Measurements from ENCODE around the gene WFIKKN2. TPM values are rescaled to one million over a fixed set of nuclear protein-coding genes. Genes with fewer than 3 reads are reported as not detected.
"Not testable (repeated sequence)": the region's sequence is repeated elsewhere in the genome, so short reads cannot be mapped to it uniquely, and the experiment has no call there.

The WFIKKN2 gene
- total and polyA plus RNA-seq, 4 donors: 0.01 to 0.31 (median 0.13) TPM

- peaks cover 0 to 7% (median 0%) of the 10 kb centered on the region in 5 donors for H3K4me1 ChIP-seq (ENCODE audit: control insufficient read depth in 5 of 5, insufficient read depth in 5 of 5, low read length in 5 of 5)
- no peak for TF ChIP-seq CTCF (IDR thresholded peaks at IDR 0.05; ENCODE audit: control extremely low read depth, extremely low read depth)
- no peak overlapping the region for H3K4me3 ChIP-seq
- H3K9ac ChIP-seq (ENCODE audit: insufficient read depth in 1 of 2, low read length in 2 of 2): no peak overlapping the region
- H3K36me3 ChIP-seq (ENCODE audit: control insufficient read depth in 4 of 4, insufficient read depth in 4 of 4, low read length in 4 of 4): no peaks in the 10 kb centered on the region
- DNase-seq (no peak), ATAC-seq (ENCODE audit: insufficient read depth, low FRiP score) (no peak)
- H3K27ac ChIP-seq (ENCODE audit: low read depth in 1 of 2, low read length in 1 of 2): no peak overlapping the region
- H3K27me3 ChIP-seq (ENCODE audit: control insufficient read depth in 3 of 3, insufficient read depth in 3 of 3, low read length in 2 of 3): no peaks in the 10 kb centered on the region
- no peaks in the 10 kb centered on the region for H3K9me3 ChIP-seq (ENCODE audit: control insufficient read depth in 4 of 4, insufficient read depth in 3 of 4, low read length in 3 of 4)
- WGBS, 2 donors: 92 to 97% methylated on average over 12 of the region's 12 CpGs
Measured at GRCh38 chr17:50800196-50800700, 35.1 kb upstream of the WFIKKN2 start.

GRCh38 chr17:50802609-50803571, 32.5 kb upstream of the WFIKKN2 start:
- Histone ChIP-seq H3K9ac (ENCODE audit: insufficient read depth in 1 of 2, low read length in 2 of 2) (no peak overlapping the region), H3K36me3 (ENCODE audit: control insufficient read depth in 4 of 4, insufficient read depth in 4 of 4, low read length in 4 of 4) (no peaks in the 10 kb centered on the region), H3K27ac (ENCODE audit: low read depth in 1 of 2, low read length in 1 of 2) (no peak overlapping the region), H3K27me3 (ENCODE audit: control insufficient read depth in 3 of 3, insufficient read depth in 3 of 3, low read length in 2 of 3) (no peaks in the 10 kb centered on the region), H3K9me3 (ENCODE audit: control insufficient read depth in 4 of 4, insufficient read depth in 3 of 4, low read length in 3 of 4) (no peaks in the 10 kb centered on the region), H3K4me1 (ENCODE audit: control insufficient read depth in 5 of 5, insufficient read depth in 5 of 5, low read length in 5 of 5) (peaks cover 0 to 4% (median 0%) of the 10 kb centered on the region in 5 donors), H3K4me3 (no peak overlapping the region)
- 87 to 90% methylated on average over 12 of the region's 12 CpGs for WGBS, 2 donors
- DNase-seq: no peak
- ATAC-seq (ENCODE audit: insufficient read depth, low FRiP score): no peak
- TF ChIP-seq CTCF (IDR thresholded peaks at IDR 0.05; ENCODE audit: control extremely low read depth, extremely low read depth): no peak

- no peaks in the 10 kb centered on the region for H3K27me3 ChIP-seq (ENCODE audit: control insufficient read depth in 3 of 3, insufficient read depth in 3 of 3, low read length in 2 of 3)
- no peak for TF ChIP-seq CTCF (IDR thresholded peaks at IDR 0.05; ENCODE audit: control extremely low read depth, extremely low read depth)
- no peak overlapping the region for H3K4me3 ChIP-seq
- no peaks in the 10 kb centered on the region for H3K9me3 ChIP-seq (ENCODE audit: control insufficient read depth in 4 of 4, insufficient read depth in 3 of 4, low read length in 3 of 4)
- no peak overlapping the region for H3K9ac ChIP-seq (ENCODE audit: insufficient read depth in 1 of 2, low read length in 2 of 2)
- H3K27ac ChIP-seq (ENCODE audit: low read depth in 1 of 2, low read length in 1 of 2): no peak overlapping the region
- 82 to 84% methylated on average over 6 of the region's 6 CpGs for WGBS, 2 donors
- H3K36me3 ChIP-seq (ENCODE audit: control insufficient read depth in 4 of 4, insufficient read depth in 4 of 4, low read length in 4 of 4): no peaks in the 10 kb centered on the region
- H3K4me1 ChIP-seq (ENCODE audit: control insufficient read depth in 5 of 5, insufficient read depth in 5 of 5, low read length in 5 of 5): peaks cover 0 to 4% (median 0%) of the 10 kb centered on the region in 5 donors
- ATAC-seq (ENCODE audit: insufficient read depth, low FRiP score) (no peak), DNase-seq (no peak)
Measured at GRCh38 chr17:50803676-50804075, 31.7 kb upstream of the WFIKKN2 start.

GRCh38 chr17:50804749-50805475, 30.5 kb upstream of the WFIKKN2 start:
- WGBS, 2 donors: 92% methylated on average over 13 of the region's 13 CpGs
- ATAC-seq (ENCODE audit: insufficient read depth, low FRiP score); DNase-seq; H3K27ac ChIP-seq (ENCODE audit: low read depth in 1 of 2, low read length in 1 of 2); H3K9me3 ChIP-seq (ENCODE audit: control insufficient read depth in 4 of 4, insufficient read depth in 3 of 4, low read length in 3 of 4); H3K36me3 ChIP-seq (ENCODE audit: control insufficient read depth in 4 of 4, insufficient read depth in 4 of 4, low read length in 4 of 4); H3K4me3 ChIP-seq; H3K27me3 ChIP-seq (ENCODE audit: control insufficient read depth in 3 of 3, insufficient read depth in 3 of 3, low read length in 2 of 3); H3K4me1 ChIP-seq (ENCODE audit: control insufficient read depth in 5 of 5, insufficient read depth in 5 of 5, low read length in 5 of 5); H3K9ac ChIP-seq (ENCODE audit: insufficient read depth in 1 of 2, low read length in 2 of 2): not testable (repeated sequence)
